Activated T-cell treated with anti-CD3 and anti-CD28 coated beads, Interleukin-2, amount 50 U/mL, for 4 hours (primary cell): ENCODE data around the gene LYPD6. TPM values are rescaled to one million over a fixed set of nuclear protein-coding genes. Genes with fewer than 3 reads are reported as not detected.

ENCODE experiments used
- ATAC-seq, 2 donors: fragments of 200-7000 bp; cut with Tn5 transposase; one replicate each; pipeline ENCODE4 v1.10.0; 2021
- DNase-seq: peaks from one replicate; pipeline ENCODE4 v3.0.0-alpha.2; 2020
- H3K27me3 Mint-ChIP-seq: one replicate; pipeline ENCODE4 v1.8.0; 2021; ENCODE audit warnings: low read depth, mixed read lengths
- H3K36me3 Mint-ChIP-seq: one replicate; pipeline ENCODE4 v1.8.0; 2022; ENCODE audit warnings: mixed read lengths; ENCODE audit not compliant: insufficient read depth
- H3K4me1 Mint-ChIP-seq: one replicate; pipeline ENCODE4 v1.8.0; 2021; ENCODE audit warnings: low read depth, mixed read lengths
- H3K4me3 Mint-ChIP-seq: one replicate; pipeline ENCODE4 v1.8.0; 2021; ENCODE audit warnings: mild to moderate bottlenecking, moderate library complexity, mixed read lengths
- H3K9me3 Mint-ChIP-seq: one replicate; pipeline ENCODE4 v1.8.0; 2021; ENCODE audit warnings: mixed read lengths
- total RNA-seq, 3 donors: library from RNA; stranded (reverse); gene quantifications; one replicate each; pipeline ENCODE4 v1.2.1, GENCODE V29; 2021

LYPD6 gene
- total RNA-seq, 3 donors from 2014 or later = not detected

DNA sequence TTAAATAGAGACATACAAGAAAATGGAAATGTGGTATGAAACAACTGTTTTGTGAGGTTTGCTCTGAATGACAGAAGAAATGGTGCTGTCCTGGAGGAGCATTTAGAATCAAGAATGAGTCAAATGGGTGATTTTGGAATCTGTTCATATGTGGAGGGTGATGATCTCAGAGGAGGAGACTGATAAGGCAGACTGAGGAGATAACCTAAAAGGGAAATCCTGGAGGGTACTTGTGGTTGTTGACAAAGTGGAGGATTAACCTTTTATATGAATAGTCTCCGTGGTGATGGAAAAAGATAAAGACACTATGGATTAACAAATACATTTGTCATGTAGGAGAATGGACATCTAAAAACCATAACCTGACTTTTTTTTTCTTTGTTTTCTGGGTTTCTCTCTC, 183.1 kb downstream of the LYPD6 start:
- ATAC-seq (no peak), DNase-seq (no peak)
- H3K4me1 Mint-ChIP-seq = no peaks in the 10 kb centered on the region
- H3K4me3 Mint-ChIP-seq = no peak overlapping the region
- H3K9me3 Mint-ChIP-seq = no peaks in the 10 kb centered on the region
- H3K27me3 Mint-ChIP-seq = peaks cover 16% of the 10 kb centered on the region
- no peaks in the 10 kb centered on the region for H3K36me3 Mint-ChIP-seq
